Fibroblast of lung (primary cell): ENCODE measurements around the gene TARS2.

Source experiments
- EZH2 ChIP-seq: IDR thresholded peaks from 2 replicates; pipeline ENCODE4 v1.5.1; 2012; ENCODE audit warnings: low read length, control low read depth, mild to moderate bottlenecking; ENCODE audit errors: missing control alignments
- TF ChIP-seq, protein P1 (sequence below), 2 donors: IDR thresholded peaks in 1 of 2; conservative IDR thresholded peaks in 1 of 2; 1 replicate in 1 of 2; 2 replicates in 1 of 2; pipeline ENCODE4 v1.5.1; 2011 to 2012; ENCODE audit warnings: low read length in 2 of 2, control low read depth in 1 of 2, inconsistent platforms in 1 of 2, low read depth in 1 of 2, mild to moderate bottlenecking in 1 of 2

DNA sequence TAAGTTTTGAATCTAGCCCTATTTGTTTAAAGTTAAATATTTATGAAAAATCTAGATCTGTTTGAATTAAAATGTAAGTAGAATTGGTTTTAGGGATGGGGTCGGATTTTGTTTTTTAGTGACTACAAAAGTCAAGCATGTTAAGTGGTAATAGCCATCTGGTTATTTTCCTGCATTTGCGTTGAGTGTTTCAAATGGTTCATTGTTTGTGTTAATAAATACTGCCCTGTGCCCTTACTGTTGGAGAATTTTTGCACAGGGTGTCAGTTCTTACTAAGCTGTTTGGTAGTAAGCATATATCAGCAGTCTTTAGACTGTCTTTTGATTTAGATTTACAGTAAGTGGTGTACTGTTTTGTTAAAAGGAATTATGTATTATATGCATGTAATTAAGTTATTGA is 46.1 kb upstream of the TARS2 start:
- TF ChIP-seq, protein P1, sequence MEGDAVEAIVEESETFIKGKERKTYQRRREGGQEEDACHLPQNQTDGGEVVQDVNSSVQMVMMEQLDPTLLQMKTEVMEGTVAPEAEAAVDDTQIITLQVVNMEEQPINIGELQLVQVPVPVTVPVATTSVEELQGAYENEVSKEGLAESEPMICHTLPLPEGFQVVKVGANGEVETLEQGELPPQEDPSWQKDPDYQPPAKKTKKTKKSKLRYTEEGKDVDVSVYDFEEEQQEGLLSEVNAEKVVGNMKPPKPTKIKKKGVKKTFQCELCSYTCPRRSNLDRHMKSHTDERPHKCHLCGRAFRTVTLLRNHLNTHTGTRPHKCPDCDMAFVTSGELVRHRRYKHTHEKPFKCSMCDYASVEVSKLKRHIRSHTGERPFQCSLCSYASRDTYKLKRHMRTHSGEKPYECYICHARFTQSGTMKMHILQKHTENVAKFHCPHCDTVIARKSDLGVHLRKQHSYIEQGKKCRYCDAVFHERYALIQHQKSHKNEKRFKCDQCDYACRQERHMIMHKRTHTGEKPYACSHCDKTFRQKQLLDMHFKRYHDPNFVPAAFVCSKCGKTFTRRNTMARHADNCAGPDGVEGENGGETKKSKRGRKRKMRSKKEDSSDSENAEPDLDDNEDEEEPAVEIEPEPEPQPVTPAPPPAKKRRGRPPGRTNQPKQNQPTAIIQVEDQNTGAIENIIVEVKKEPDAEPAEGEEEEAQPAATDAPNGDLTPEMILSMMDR (conservative IDR thresholded peaks at IDR 0.05 in 1 of 2, IDR thresholded peaks at IDR 0.05 in 1 of 2; ENCODE audit: low read depth in 1 of 2, low read length in 2 of 2), result no peak
- no peak for TF ChIP-seq EZH2
